SJSA1 (cell line): ENCODE measurements around the gene PTGR3. TPM values are rescaled to one million over a fixed set of nuclear protein-coding genes. Genes with fewer than 3 reads are reported as not detected.

Source experiments
- DNase-seq, 2 experiments: peaks; one replicate each; pipeline ENCODE4 v3.0.0-alpha.2; 2015 to 2020; ENCODE audit warnings: low spot score in 2 of 2, low read depth in 1 of 2
- H3K27ac ChIP-seq: fragments of 250-450 bp; sonication (Bioruptor Pico); 2 replicates; pipeline ENCODE4 v1.5.1; 2020; ENCODE audit warnings: mild to moderate bottlenecking, moderate library complexity
- H3K27me3 ChIP-seq: fragments of 250-450 bp; sonication (Bioruptor Pico); replicated peaks from 2 replicates; pipeline ENCODE4 v1.5.1; 2020; ENCODE audit warnings: mild to moderate bottlenecking, moderate library complexity
- H3K36me3 ChIP-seq: fragments of 250-450 bp; sonication (Bioruptor Pico); 2 replicates; pipeline ENCODE4 v1.5.1; 2020; ENCODE audit warnings: mild to moderate bottlenecking
- H3K4me1 ChIP-seq: fragments of 250-450 bp; sonication (Bioruptor Pico); replicated peaks from 2 replicates; pipeline ENCODE4 v1.6.1; 2021; ENCODE audit warnings: mild to moderate bottlenecking
- H3K4me3 ChIP-seq: fragments of 250-450 bp; sonication (Bioruptor Pico); 2 replicates; pipeline ENCODE4 v1.5.1; 2020; ENCODE audit warnings: mild to moderate bottlenecking
- H3K9me3 ChIP-seq: fragments of 250-450 bp; sonication (Bioruptor Pico); replicated peaks from 2 replicates; pipeline ENCODE4 v1.5.1; 2020; ENCODE audit warnings: mild to moderate bottlenecking
- total RNA-seq: library from RNA; depleted of rRNA; stranded (reverse); fragments of >200 nt; shearing (Covaris generic); gene quantifications from 2 replicates; pipeline ENCODE4 v1.2.3, GENCODE V29; 2014; rRNA removed

Gene PTGR3
- total RNA-seq, 1 experiment from 2014 or later = 17.4 TPM

GRCh38 chr18:75160364-75160763 is 48.6 kb downstream of the PTGR3 start:
- DNase-seq = no peak

GRCh38 chr18:75159646-75160356 is 49.1 kb downstream of the PTGR3 start:
- no peaks in the 10 kb centered on the region for H3K36me3 ChIP-seq
- no peaks in the 10 kb centered on the region for H3K27me3 ChIP-seq
- no peak for DNase-seq
- H3K27ac ChIP-seq = no peak overlapping the region
- H3K9me3 ChIP-seq = no peaks in the 10 kb centered on the region
- H3K4me3 ChIP-seq = no peak overlapping the region
- peaks cover 10% of the 10 kb centered on the region for H3K4me1 ChIP-seq

More at GRCh38 chr18:75160364-75160763, 48.6 kb downstream of the PTGR3 start:
- H3K36me3 ChIP-seq = no peaks in the 10 kb centered on the region
- H3K27me3 ChIP-seq = no peaks in the 10 kb centered on the region
- H3K27ac ChIP-seq = no peak overlapping the region
- H3K4me3 ChIP-seq = no peak overlapping the region
- H3K9me3 ChIP-seq = no peaks in the 10 kb centered on the region
- peaks cover 10% of the 10 kb centered on the region for H3K4me1 ChIP-seq

- H3K9me3 ChIP-seq = no peaks in the 10 kb centered on the region
- H3K36me3 ChIP-seq = no peaks in the 10 kb centered on the region
- H3K4me1 ChIP-seq = peaks cover 10% of the 10 kb centered on the region
- no peak for DNase-seq
- H3K27me3 ChIP-seq = no peaks in the 10 kb centered on the region
- H3K27ac ChIP-seq = no peak overlapping the region
- H3K4me3 ChIP-seq = no peak overlapping the region
Measured at GRCh38 chr18:75159238-75159518, 49.8 kb downstream of the PTGR3 start.

Other genes with a start within 250 kb of the PTGR3 start
- 8.1 and 12.4 TPM in 2 replicates for gene TSHZ1, start 1.7 kb upstream of the PTGR3 start, total RNA-seq
- gene SMIM21, start 218.6 kb upstream of the PTGR3 start, total RNA-seq = not detected in 2 replicates